ENCODE results near the gene MREG.
A peak's percentile ranks its signal among the peaks of the same experiment; 100 is the strongest.

The MREG gene

DNA sequence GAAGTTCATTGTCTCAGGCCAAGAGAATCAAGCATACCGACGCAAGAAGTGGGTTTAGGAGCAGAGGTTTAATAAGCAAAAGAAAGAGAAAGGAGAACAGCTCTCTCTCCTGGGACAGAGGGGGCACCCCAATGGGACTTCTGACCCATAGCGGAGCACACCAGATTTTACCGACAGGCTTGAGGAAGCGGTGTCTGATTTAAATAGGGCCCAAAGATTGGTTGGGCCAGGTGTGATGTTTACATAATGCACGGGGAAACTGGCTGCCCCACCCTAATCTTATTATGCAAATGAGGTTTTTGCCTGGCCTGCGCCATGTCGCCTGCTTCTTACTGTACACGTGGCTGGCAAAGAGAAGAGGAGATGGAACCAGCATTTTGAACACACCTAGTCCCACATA is 106.2 kb downstream of the MREG start:
- H2BK120ac ChIP-seq (ENCODE audit: insufficient read depth, low read length, poor library complexity), result no peak overlapping the region
- H4K12ac ChIP-seq (ENCODE audit: low read depth, low read length), result no peak overlapping the region
- H3K27me3 ChIP-seq (ENCODE audit: insufficient read depth, low read length), result no peaks in the 10 kb centered on the region
- no peaks in the 10 kb centered on the region for H3K9me3 ChIP-seq (ENCODE audit: insufficient read depth, low read depth, low read length)
- no peak overlapping the region for H3K9ac ChIP-seq (ENCODE audit: low read length)
- no peak overlapping the region for H2AK5ac ChIP-seq (ENCODE audit: low read length)
- H3K14ac ChIP-seq (ENCODE audit: low read length), result no peak overlapping the region
- H3K79me2 ChIP-seq (ENCODE audit: control insufficient read depth, insufficient read depth, low read length, poor library complexity), result peaks cover 1% of the 10 kb centered on the region
- no peak overlapping the region for H3K4me3 ChIP-seq (ENCODE audit: low read depth, low read length)
- H4K91ac ChIP-seq (ENCODE audit: low read depth, low read length), result no peak overlapping the region
- H3K27ac ChIP-seq (ENCODE audit: low read depth, low read length), result no peak overlapping the region
- DNase-seq, result no peak
- H2BK12ac ChIP-seq (ENCODE audit: low read length), result no peak overlapping the region
- no peak overlapping the region for H3K18ac ChIP-seq (ENCODE audit: low read length)
- H3K4me2 ChIP-seq (ENCODE audit: low read length), result no peak overlapping the region
- no peak overlapping the region for H3K23ac ChIP-seq (ENCODE audit: low read length)
- H3K4ac ChIP-seq (ENCODE audit: low read depth, low read length), result no peak overlapping the region
- H3K36me3 ChIP-seq (ENCODE audit: control insufficient read depth in 1 of 2, insufficient read depth in 2 of 2, low read length in 2 of 2), result no peaks in the 10 kb centered on the region
- H4K8ac ChIP-seq (ENCODE audit: low read depth, low read length), result no peak overlapping the region
- H3K4me1 ChIP-seq (ENCODE audit: control insufficient read depth in 1 of 2, insufficient read depth in 2 of 2, low read length in 2 of 2), result peaks cover 15 to 18% of the 10 kb centered on the region in 2 experiments
- H2AFZ ChIP-seq (ENCODE audit: insufficient read depth, low read length, poor library complexity), result no peak overlapping the region
- no peak overlapping the region for H2BK5ac ChIP-seq (ENCODE audit: low read depth, low read length, poor library complexity)
- peaks cover 26% of the 10 kb centered on the region for H3K79me1 ChIP-seq (ENCODE audit: low read length)
- WGBS (ENCODE audit: extremely low coverage, insufficient coverage, insufficient read length), result no CpG with 5 or more reads among the region's 9 CpGs

DNA sequence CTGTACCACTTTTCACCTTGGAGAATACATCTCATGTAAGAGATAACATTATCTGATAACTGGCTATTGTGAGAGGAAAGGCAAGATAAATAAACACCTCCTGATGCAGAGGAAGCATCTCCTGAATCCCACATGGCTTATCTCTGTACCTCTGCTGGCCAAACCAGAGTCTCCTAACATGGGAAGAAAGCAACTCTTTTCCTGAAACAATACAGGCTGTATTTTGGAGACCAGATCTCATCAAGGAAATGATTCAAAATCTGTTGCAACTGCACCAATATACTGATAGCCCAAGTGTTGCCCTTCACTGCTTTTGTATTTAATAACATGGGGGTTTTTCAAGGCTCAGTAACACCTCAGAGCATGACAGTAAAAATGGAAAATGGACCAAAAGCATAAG is 106.9 kb downstream of the MREG start:
- Histone ChIP-seq H2AFZ (ENCODE audit: insufficient read depth, low read length, poor library complexity) (no peak overlapping the region), H3K4ac (ENCODE audit: low read depth, low read length) (no peak overlapping the region), H2BK120ac (ENCODE audit: insufficient read depth, low read length, poor library complexity) (no peak overlapping the region), H3K4me3 (ENCODE audit: low read depth, low read length) (no peak overlapping the region), H3K18ac (ENCODE audit: low read length) (no peak overlapping the region), H2BK5ac (ENCODE audit: low read depth, low read length, poor library complexity) (no peak overlapping the region), H2AK5ac (ENCODE audit: low read length) (no peak overlapping the region), H4K12ac (ENCODE audit: low read depth, low read length) (no peak overlapping the region), H3K36me3 (ENCODE audit: control insufficient read depth in 1 of 2, insufficient read depth in 2 of 2, low read length in 2 of 2) (no peaks in the 10 kb centered on the region), H3K79me1 (ENCODE audit: low read length) (peaks cover 25% of the 10 kb centered on the region), H4K91ac (ENCODE audit: low read depth, low read length) (no peak overlapping the region), H2BK12ac (ENCODE audit: low read length) (no peak overlapping the region), H3K23ac (ENCODE audit: low read length) (no peak overlapping the region), H3K9me3 (ENCODE audit: insufficient read depth, low read depth, low read length) (no peaks in the 10 kb centered on the region), H3K27me3 (ENCODE audit: insufficient read depth, low read length) (no peaks in the 10 kb centered on the region), H3K4me1 (ENCODE audit: control insufficient read depth in 1 of 2, insufficient read depth in 2 of 2, low read length in 2 of 2) (peaks cover 18 to 19% of the 10 kb centered on the region in 2 experiments), H3K79me2 (ENCODE audit: control insufficient read depth, insufficient read depth, low read length, poor library complexity) (no peaks in the 10 kb centered on the region), H3K9ac (ENCODE audit: low read length) (no peak overlapping the region), H3K27ac (ENCODE audit: low read depth, low read length) (no peak overlapping the region), H3K4me2 (ENCODE audit: low read length) (no peak overlapping the region), H4K8ac (ENCODE audit: low read depth, low read length) (no peak overlapping the region), H3K14ac (ENCODE audit: low read length) (no peak overlapping the region)
- no peak for DNase-seq

DNA sequence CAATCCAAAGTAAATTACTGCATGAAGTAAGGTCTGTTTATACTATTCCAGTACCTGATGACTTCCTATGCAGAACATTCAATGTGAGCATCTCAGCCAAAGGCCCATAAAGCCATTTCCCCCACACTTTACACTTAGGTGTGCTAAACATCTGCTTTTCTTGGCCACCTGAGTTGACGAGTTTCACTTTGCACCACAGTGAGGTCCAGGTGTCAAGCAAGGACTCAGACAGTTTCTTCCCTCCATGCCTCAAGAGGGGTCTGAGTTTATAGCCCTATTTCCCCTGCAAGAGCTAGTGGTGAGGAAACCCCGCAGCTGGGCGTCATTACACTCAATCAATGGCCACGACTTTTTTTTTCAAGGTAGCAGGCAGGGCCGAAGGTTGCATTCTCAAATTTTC is 107.7 kb downstream of the MREG start:
- no peak overlapping the region for H3K4me3 ChIP-seq (ENCODE audit: low read depth, low read length)
- H3K9ac ChIP-seq (ENCODE audit: low read length), result no peak overlapping the region
- H3K79me2 ChIP-seq (ENCODE audit: control insufficient read depth, insufficient read depth, low read length, poor library complexity), result no peaks in the 10 kb centered on the region
- peaks cover 18 to 22% of the 10 kb centered on the region in 2 experiments for H3K4me1 ChIP-seq (ENCODE audit: control insufficient read depth in 1 of 2, insufficient read depth in 2 of 2, low read length in 2 of 2)
- no peak overlapping the region for H2BK5ac ChIP-seq (ENCODE audit: low read depth, low read length, poor library complexity)
- no peak overlapping the region for H3K18ac ChIP-seq (ENCODE audit: low read length)
- H2AFZ ChIP-seq (ENCODE audit: insufficient read depth, low read length, poor library complexity), result no peak overlapping the region
- H2BK120ac ChIP-seq (ENCODE audit: insufficient read depth, low read length, poor library complexity), result peak overlapping the region; percentile 10
- H2BK12ac ChIP-seq (ENCODE audit: low read length), result peak overlapping the region; percentile 75
- H3K79me1 ChIP-seq (ENCODE audit: low read length), result peaks cover 27% of the 10 kb centered on the region
- H3K27ac ChIP-seq (ENCODE audit: low read depth, low read length), result no peak overlapping the region
- DNase-seq, result no peak
- no peaks in the 10 kb centered on the region for H3K36me3 ChIP-seq (ENCODE audit: control insufficient read depth in 1 of 2, insufficient read depth in 2 of 2, low read length in 2 of 2)
- H4K12ac ChIP-seq (ENCODE audit: low read depth, low read length), result no peak overlapping the region
- no peaks in the 10 kb centered on the region for H3K27me3 ChIP-seq (ENCODE audit: insufficient read depth, low read length)
- no peak overlapping the region for H3K14ac ChIP-seq (ENCODE audit: low read length)
- H4K8ac ChIP-seq (ENCODE audit: low read depth, low read length), result no peak overlapping the region
- no peak overlapping the region for H3K4me2 ChIP-seq (ENCODE audit: low read length)
- no peaks in the 10 kb centered on the region for H3K9me3 ChIP-seq (ENCODE audit: insufficient read depth, low read depth, low read length)
- H3K4ac ChIP-seq (ENCODE audit: low read depth, low read length), result no peak overlapping the region
- no peak overlapping the region for H3K23ac ChIP-seq (ENCODE audit: low read length)
- peak overlapping the region; percentile 20 for H4K91ac ChIP-seq (ENCODE audit: low read depth, low read length)
- peak overlapping the region; percentile 18 for H2AK5ac ChIP-seq (ENCODE audit: low read length)
- WGBS (ENCODE audit: extremely low coverage, insufficient coverage, insufficient read length), result no CpG with 5 or more reads among the region's 5 CpGs

DNA sequence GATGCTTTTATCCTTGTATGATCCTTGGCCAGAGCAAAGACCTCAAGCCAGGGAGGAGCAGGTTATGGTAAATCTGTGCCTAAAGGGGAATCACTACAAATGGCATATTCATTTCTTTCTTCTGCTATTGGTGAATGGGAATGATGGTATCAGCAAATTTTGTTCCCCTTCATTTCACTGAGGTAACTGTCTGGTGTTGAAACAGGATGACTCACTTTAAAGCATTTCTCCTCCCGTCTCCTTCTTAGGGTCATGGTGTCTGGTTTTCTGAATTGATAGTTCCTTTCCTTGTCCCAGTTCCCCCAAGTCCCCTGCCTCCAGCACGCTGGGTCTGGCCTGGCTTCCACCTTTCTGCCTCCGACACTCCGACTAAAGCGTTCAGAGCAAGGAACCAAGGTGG is 109.2 kb downstream of the MREG start:
- peak overlapping the region; percentile 100 for H2BK120ac ChIP-seq (ENCODE audit: insufficient read depth, low read length, poor library complexity)
- H3K36me3 ChIP-seq (ENCODE audit: control insufficient read depth in 1 of 2, insufficient read depth in 2 of 2, low read length in 2 of 2), result no peaks in the 10 kb centered on the region
- no peak overlapping the region for H3K23ac ChIP-seq (ENCODE audit: low read length)
- H2BK5ac ChIP-seq (ENCODE audit: low read depth, low read length, poor library complexity), result peak overlapping the region; percentile 97
- peaks cover 22 to 26% of the 10 kb centered on the region in 2 experiments for H3K4me1 ChIP-seq (ENCODE audit: control insufficient read depth in 1 of 2, insufficient read depth in 2 of 2, low read length in 2 of 2)
- H3K4me3 ChIP-seq (ENCODE audit: low read depth, low read length), result no peak overlapping the region
- peak overlapping the region; percentile 98 for H2BK12ac ChIP-seq (ENCODE audit: low read length)
- peaks cover 2% of the 10 kb centered on the region for H3K79me2 ChIP-seq (ENCODE audit: control insufficient read depth, insufficient read depth, low read length, poor library complexity)
- no peak overlapping the region for H2AFZ ChIP-seq (ENCODE audit: insufficient read depth, low read length, poor library complexity)
- H3K79me1 ChIP-seq (ENCODE audit: low read length), result peaks cover 29% of the 10 kb centered on the region
- no peak overlapping the region for H3K9ac ChIP-seq (ENCODE audit: low read length)
- no peaks in the 10 kb centered on the region for H3K27me3 ChIP-seq (ENCODE audit: insufficient read depth, low read length)
- peak overlapping the region; percentile 88 for H3K18ac ChIP-seq (ENCODE audit: low read length)
- peak in 1 of 2 donors; percentile 65 for DNase-seq
- peak overlapping the region; percentile 97 for H3K27ac ChIP-seq (ENCODE audit: low read depth, low read length)
- peak overlapping the region; percentile 89 for H3K4ac ChIP-seq (ENCODE audit: low read depth, low read length)
- H3K4me2 ChIP-seq (ENCODE audit: low read length), result no peak overlapping the region
- peak overlapping the region; percentile 98 for H4K91ac ChIP-seq (ENCODE audit: low read depth, low read length)
- peak overlapping the region; percentile 92 for H2AK5ac ChIP-seq (ENCODE audit: low read length)
- peak overlapping the region; percentile 70 for H4K8ac ChIP-seq (ENCODE audit: low read depth, low read length)
- no CpG with 5 or more reads among the region's 5 CpGs for WGBS (ENCODE audit: extremely low coverage, insufficient coverage, insufficient read length)
- H4K12ac ChIP-seq (ENCODE audit: low read depth, low read length), result no peak overlapping the region
- H3K9me3 ChIP-seq (ENCODE audit: insufficient read depth, low read depth, low read length), result no peaks in the 10 kb centered on the region
- H3K14ac ChIP-seq (ENCODE audit: low read length), result peak overlapping the region; percentile 98
